OCI-M1 (cell line): ENCODE results near the gene ATP2A3.

Source experiments
- DNase-seq: peaks from one replicate; lab custom pipeline; 2025; lab: John Stamatoyannopoulos, UW

ATP2A3 gene

GRCh38 chr17:3910420-3911270, 53.6 kb downstream of the ATP2A3 start:
- DNase-seq, result no peak

GRCh38 chr17:3909257-3909656, 55.0 kb downstream of the ATP2A3 start:
- DNase-seq, result no peak

- DNase-seq, result no peak
These were observed 56.6 kb downstream of the ATP2A3 start for GRCh38 chr17:3907483-3908216.

- no peak for DNase-seq
These were observed 57.4 kb downstream of the ATP2A3 start for GRCh38 chr17:3906881-3907280.

- no peak for DNase-seq
These were observed 59.2 kb downstream of the ATP2A3 start for GRCh38 chr17:3905017-3905520.

GRCh38 chr17:3904501-3904900, 59.7 kb downstream of the ATP2A3 start:
- no peak for DNase-seq

- no peak for DNase-seq
These were observed 60.4 kb downstream of the ATP2A3 start for GRCh38 chr17:3903881-3904290.

- DNase-seq, result no peak
These were observed 61.0 kb downstream of the ATP2A3 start for GRCh38 chr17:3903051-3903825.

- no peak for DNase-seq
These were observed 63.6 kb downstream of the ATP2A3 start for GRCh38 chr17:3900646-3901045.

- no peak for DNase-seq
These were observed 66.5 kb downstream of the ATP2A3 start for GRCh38 chr17:3897731-3898130.

GRCh38 chr17:3896968-3897235, 67.3 kb downstream of the ATP2A3 start:
- DNase-seq, result no peak

GRCh38 chr17:3896108-3896967, 67.9 kb downstream of the ATP2A3 start:
- no peak for DNase-seq

GRCh38 chr17:3895354-3895753, 68.9 kb downstream of the ATP2A3 start:
- DNase-seq, result no peak

GRCh38 chr17:3894911-3895343, 69.3 kb downstream of the ATP2A3 start:
- peak; percentile 37 for DNase-seq

GRCh38 chr17:3894188-3894587, 70.0 kb downstream of the ATP2A3 start:
- no peak for DNase-seq

- DNase-seq, result no peak
These were observed 70.5 kb downstream of the ATP2A3 start for GRCh38 chr17:3893720-3894116.

- DNase-seq, result peak; percentile 92
These were observed 71.1 kb downstream of the ATP2A3 start, which contains the start of gene CAMKK1 for GRCh38 chr17:3893003-3893719. Gene CAMKK1, minus strand, starts transcription at chr17:3893053. Its CDS starts 7,366 bp downstream, at chr17:3885687.

GRCh38 chr17:3892095-3892998, 71.9 kb downstream of the ATP2A3 start:
- peak; percentile 73 for DNase-seq

GRCh38 chr17:3891626-3892094, 72.6 kb downstream of the ATP2A3 start:
- no peak for DNase-seq

- DNase-seq, result no peak
These were observed 73.4 kb downstream of the ATP2A3 start for GRCh38 chr17:3890878-3891219.
